Stimulated activated CD8-positive, alpha-beta memory T cell treated with anti-CD3 and anti-CD28 coated beads, Interleukin-15, amount 100 ng/mL, for 1 hour (primary cell): ENCODE measurements around the gene MAPKBP1.

ENCODE experiments used
- DNase-seq: peaks from one replicate; pipeline ENCODE4 v3.0.0-alpha.2; 2020; ENCODE audit warnings: low read depth

The MAPKBP1 gene

DNA sequence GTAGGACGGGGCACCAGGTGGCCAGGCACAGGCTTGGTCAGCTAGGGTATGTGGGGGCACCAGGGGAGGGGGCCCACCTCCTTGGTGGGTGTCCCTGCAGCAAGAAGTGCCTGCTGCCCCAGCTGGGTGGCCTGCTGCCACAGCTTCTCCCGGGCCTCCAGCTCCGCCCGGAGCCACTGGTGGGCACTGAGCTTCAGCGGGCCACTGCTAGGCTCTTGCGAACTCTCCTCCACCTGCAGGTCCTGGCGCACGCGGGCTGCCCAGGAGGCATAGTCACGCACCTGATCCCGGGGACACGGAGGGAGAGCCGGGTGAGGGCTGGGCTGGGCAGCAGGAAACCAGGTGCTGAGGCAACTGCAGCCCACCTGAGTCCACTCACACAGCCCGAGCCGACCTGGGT lies 94.0 kb downstream of the MAPKBP1 start:
- no peak for DNase-seq

DNA sequence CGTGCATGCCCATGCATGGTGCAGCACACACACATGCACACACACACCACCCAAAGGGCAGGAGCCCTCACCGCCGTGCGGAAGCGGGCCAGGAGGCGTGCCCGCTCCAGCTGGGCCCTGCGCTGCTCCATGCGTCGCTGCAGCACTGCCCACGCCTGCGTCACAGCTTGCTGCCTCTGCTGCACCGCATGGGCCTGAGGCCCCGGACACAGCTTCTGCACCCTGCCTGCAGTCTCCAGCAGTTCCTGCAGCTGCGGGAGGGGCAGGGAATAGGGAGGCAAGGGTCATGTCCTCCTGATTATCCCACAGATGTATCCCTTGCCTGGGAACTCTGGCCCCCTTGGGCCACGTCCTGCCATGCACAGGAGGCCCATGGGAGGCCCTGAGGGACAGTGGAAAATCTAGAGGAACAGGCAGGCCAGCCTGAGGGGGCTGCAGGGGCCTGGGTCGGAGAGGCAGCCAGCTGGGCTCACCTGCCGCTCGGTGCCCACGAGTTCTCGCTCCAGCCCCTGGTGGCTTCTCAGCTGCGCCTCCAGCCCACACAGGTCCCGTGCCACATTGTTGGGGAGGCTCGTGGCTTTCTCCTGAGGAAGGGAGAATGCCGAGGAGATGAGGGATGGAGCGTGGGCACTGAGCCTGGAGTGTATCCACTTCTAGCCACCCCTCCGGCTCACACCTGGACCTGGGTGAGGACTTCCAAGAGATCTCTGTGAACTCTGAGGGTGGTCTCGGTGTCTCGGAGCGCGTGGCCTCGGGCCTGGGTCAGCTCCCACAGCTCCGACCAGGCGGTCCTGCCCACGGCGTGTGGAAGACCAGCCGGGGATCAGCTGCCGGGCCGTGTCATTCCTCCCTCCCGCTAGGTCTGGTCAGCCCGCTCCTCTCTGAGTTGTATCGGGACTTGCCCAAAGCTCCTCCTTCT lies 95.7 kb downstream of the MAPKBP1 start:
- DNase-seq: no peak

DNA sequence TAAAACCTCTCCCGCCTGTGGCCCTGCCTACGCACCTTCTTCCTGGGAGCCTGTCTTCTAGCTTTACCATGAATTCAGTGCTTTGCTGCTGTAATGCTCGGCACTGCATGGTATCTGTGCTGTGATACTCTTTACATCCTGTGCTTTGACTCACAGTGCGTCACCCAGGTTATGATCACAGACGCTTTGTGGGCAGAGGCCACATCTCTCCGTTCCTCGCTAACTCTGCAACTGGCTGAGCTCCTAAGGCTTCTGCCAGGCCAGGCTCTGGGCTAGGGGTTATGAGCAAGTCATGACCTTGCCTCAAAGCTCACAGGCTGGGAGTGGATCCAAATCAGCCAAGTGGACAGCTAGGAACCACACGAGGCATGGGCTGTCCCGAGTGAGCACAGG lies 96.4 kb downstream of the MAPKBP1 start:
- no peak for DNase-seq

DNA sequence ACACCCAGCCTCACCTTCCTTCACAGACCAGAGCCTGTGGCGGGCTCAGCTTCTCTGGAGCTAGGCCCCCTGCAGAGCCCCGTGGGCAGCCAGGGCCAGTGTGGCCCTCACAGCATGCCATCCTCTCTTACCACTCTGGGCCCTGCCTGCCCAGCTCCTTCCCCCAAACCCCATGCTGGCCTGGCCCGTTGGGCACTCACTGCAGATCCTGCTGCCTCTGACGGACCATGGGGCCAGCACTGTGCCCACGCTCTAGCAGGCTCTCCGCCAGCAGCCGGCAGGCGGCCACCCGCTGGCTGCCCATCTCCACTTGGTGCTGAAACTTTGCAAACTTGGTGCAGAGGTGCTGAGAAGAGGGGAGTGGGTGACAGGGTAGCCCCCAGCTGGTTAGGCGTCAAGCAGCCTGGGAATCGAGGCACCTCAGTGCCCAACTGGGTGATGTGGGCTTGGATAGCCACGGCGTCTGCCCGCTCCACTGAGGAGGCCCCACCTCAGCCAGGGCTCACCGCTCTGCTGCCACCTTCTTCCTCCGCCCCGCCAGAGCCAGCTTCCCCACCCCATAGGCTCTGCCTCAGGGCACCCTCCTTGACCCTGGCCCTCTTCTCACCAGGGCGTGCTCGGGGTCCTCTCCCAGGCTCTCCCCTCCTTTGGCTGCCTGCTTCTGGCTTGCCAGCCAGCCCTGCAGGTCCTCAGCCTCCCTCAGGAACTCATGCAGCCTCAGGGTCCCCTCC lies 97.1 kb downstream of the MAPKBP1 start:
- DNase-seq: no peak

DNA sequence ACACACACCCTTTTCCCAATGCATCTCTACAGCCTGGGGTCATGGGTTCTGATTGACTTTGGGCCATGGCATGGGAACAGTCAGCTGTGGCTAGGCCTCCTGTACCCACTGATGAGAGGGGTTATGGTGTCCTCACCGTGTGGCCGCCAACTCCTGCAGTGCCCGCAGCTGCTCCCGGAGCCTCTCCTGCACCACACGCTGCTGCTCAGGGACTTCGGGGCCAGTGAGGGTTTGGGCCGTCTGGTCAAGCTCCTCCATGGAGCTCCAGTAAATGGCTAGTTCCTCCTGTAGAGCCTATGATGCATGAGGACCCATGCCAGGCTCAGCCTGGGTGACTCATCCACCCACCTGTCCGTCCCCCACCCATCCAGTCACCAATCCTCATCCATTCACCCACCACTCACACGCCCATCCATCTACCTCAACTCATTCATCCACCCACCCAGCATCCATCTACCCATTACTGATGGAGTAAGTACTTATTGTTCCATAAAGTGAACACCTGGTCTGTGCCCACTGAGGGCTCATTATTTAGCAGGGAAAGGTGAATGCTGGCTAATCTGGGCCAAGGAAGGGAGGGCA lies 98.0 kb downstream of the MAPKBP1 start:
- DNase-seq: no peak

DNA sequence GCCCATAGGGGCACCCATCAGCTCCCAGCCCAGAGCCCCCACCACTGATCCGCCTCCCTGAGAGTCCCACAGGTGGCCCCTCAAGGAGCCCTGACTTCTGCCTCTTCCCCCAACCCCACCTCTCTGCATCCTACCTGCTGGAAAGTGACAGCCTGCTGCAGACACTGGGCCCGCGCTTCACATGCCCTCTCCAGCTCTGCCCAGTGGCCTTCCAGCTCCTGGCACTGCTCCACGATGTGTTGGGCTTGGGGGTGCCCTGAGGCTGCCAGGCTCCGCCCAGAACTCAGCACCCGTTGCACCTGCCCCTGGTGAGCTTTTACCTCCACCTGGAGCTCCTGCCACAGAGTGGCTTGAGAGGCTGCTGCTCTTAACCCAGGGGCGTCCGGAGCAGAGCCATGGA lies 99.4 kb downstream of the MAPKBP1 start:
- DNase-seq: no peak

DNA sequence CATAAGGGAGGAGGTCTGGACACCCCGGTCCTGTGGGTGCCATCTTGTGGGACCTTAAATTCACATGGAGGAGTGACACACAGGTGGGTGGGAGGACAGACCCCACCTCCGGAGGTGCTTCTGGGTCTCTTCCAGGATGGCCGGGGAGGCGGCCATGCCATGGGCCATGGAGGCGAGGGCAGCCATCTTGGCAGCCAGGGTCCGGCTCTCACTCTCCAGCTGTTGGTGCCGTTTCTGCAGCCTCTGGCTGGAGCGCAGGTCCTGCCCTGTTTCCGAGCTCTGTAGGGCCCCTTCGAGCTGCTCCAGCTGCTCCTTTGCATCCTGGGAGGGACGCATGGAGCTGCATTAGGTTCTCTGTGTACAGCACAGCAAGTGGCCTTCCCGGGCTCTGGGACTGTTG lies 100.5 kb downstream of the MAPKBP1 start:
- no peak for DNase-seq

DNA sequence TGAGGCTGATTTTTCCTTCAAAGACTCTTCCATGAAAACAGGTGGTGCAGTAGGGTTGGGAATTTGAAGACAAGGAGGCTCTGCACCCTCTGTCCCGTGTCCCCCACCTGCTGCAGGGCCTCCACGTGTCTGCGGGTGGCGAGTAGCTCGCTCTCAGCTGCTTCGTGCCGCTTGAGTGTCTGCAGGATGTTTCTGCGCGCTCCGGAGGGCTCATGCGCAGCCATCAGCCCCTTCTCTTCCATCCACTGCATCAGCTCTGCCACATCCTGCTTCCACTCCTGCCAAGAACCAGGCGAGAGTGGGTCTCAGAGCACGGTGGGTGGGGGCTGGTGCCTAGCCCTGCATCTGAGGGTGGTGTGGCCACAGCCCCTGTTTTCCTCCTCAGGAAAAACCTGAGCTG lies 101.7 kb downstream of the MAPKBP1 start:
- no peak for DNase-seq

DNA sequence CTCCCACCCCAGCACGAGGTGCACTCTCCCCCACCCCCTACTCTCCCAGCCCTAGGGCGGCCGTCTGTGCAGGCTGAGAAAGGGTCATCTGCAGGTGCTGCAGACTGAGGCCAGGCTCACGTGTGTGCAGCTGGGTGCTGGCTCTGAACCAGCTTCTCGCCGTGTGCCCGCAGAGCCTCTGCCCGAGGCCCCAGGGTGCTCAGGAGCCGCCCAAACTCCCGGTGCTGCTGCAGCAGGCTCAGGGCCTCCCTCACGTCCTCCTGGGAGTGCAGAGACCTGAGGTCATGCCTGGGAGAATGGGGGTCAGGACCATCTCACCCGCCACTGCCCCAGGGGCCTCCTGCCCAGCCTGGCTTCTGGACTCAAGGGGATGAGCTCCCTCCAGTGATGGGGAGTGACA lies 102.4 kb downstream of the MAPKBP1 start:
- no peak for DNase-seq
